GM18505 (cell line): Measurements from ENCODE around the gene STOM.
"Not testable (repeated sequence)": the region's sequence is repeated elsewhere in the genome, so short reads cannot be mapped to it uniquely, and the experiment has no call there.

ENCODE experiments used
- ATAC-seq: cut with Tn5 transposase; IDR thresholded peaks from one replicate; pipeline ENCODE4 v1.9.1; 2021; ENCODE audit not compliant: unreplicated experiment
- POLR2A ChIP-seq: IDR thresholded peaks from 4 replicates; pipeline ENCODE4 v1.6.1; 2011; ENCODE audit warnings: borderline replicate concordance; ENCODE audit not compliant: insufficient read depth, insufficient read length; ENCODE audit errors: extremely low read depth

Gene STOM

GRCh38 chr9:121369595-121370265 is at the start of gene STOM:
TSS of gene STOM (minus strand) at chr9:121370250. CDS start at chr9:121370187, 63 bp downstream.
- TF ChIP-seq POLR2A = peak; percentile 72
- peak; percentile 49 for ATAC-seq

GRCh38 chr9:121411993-121412392 is 41.9 kb upstream of the STOM start:
- ATAC-seq = no peak
- TF ChIP-seq POLR2A = no peak

GRCh38 chr9:121405899-121406298 is 35.8 kb upstream of the STOM start:
- no peak for ATAC-seq

GRCh38 chr9:121404906-121405305 is 34.9 kb upstream of the STOM start:
- no peak for ATAC-seq
- TF ChIP-seq POLR2A = no peak

More at GRCh38 chr9:121405899-121406298, 35.8 kb upstream of the STOM start:
- no peak for TF ChIP-seq POLR2A

- no peak for ATAC-seq
- no peak for TF ChIP-seq POLR2A
Observed at GRCh38 chr9:121399883-121400607, 30.0 kb upstream of the STOM start.

GRCh38 chr9:121399126-121399882 is 29.3 kb upstream of the STOM start:
- no peak for ATAC-seq
- TF ChIP-seq POLR2A = no peak

- no peak for TF ChIP-seq POLR2A
- ATAC-seq = no peak
Observed at GRCh38 chr9:121398374-121398773, 28.3 kb upstream of the STOM start.

- not testable (repeated sequence) for ATAC-seq
Observed at GRCh38 chr9:121397277-121397676, 27.2 kb upstream of the STOM start.

GRCh38 chr9:121395558-121395957 is 25.5 kb upstream of the STOM start:
- no peak for ATAC-seq
- TF ChIP-seq POLR2A = no peak

GRCh38 chr9:121394292-121394691 is 24.2 kb upstream of the STOM start:
- no peak for ATAC-seq

GRCh38 chr9:121393318-121393717 is 23.3 kb upstream of the STOM start:
- no peak for TF ChIP-seq POLR2A
- no peak for ATAC-seq

More at GRCh38 chr9:121394292-121394691, 24.2 kb upstream of the STOM start:
- TF ChIP-seq POLR2A = no peak

- ATAC-seq = no peak
Observed at GRCh38 chr9:121390372-121390771, 20.3 kb upstream of the STOM start.

GRCh38 chr9:121388140-121388905 is 18.3 kb upstream of the STOM start:
- TF ChIP-seq POLR2A = no peak
- no peak for ATAC-seq

More at GRCh38 chr9:121390372-121390771, 20.3 kb upstream of the STOM start:
- no peak for TF ChIP-seq POLR2A
